ENCODE results near the gene TXNRD2.
"Not testable (repeated sequence)": the region's sequence is repeated elsewhere in the genome, so short reads cannot be mapped to it uniquely, and the experiment has no call there.

TXNRD2 gene

GRCh38 chr22:19937616-19938473, 3.8 kb downstream of the TXNRD2 start:
- no peaks in the 10 kb centered on the region for H3K27me3 ChIP-seq (ENCODE audit: insufficient read depth, low read length)
- H3K4me3 ChIP-seq (ENCODE audit: low read depth, low read length) = no peak overlapping the region
- H3K4me1 ChIP-seq (ENCODE audit: control insufficient read depth, insufficient read depth, low read length, unreplicated experiment) = peaks cover 3% of the 10 kb centered on the region
- H3K27ac ChIP-seq (ENCODE audit: low read depth, low read length) = no peak overlapping the region
- no peak overlapping the region for H2AFZ ChIP-seq (ENCODE audit: low read length, unreplicated experiment)
- peaks cover 15% of the 10 kb centered on the region for H3K79me2 ChIP-seq (ENCODE audit: control insufficient read depth, insufficient read depth, low read length, unreplicated experiment)
- H3K36me3 ChIP-seq (ENCODE audit: insufficient read depth, low read length) = no peaks in the 10 kb centered on the region

DNA sequence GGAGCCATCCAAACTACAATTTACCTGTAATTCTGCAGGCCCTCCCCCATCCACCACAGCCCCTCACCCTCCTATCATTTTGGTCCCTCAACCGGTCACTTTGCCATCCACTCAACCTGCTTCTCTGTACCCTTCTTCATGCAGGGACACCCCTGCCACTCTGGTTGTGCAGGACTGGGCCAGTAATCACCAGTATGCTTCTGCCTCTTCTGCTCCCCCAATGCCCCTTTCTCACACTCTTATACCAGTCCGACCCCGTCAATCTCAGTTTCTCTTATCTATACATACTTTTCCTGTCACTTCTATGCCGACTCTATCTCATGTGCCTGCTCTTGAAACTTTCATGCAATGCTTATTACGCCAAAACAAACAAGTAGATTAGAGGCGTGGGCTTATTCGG, 5.1 kb downstream of the TXNRD2 start:
- no peak overlapping the region for H2AFZ ChIP-seq (ENCODE audit: low read length, unreplicated experiment)
- H3K27me3 ChIP-seq (ENCODE audit: insufficient read depth, low read length) = no peaks in the 10 kb centered on the region
- H3K27ac ChIP-seq (ENCODE audit: low read depth, low read length) = no peak overlapping the region
- H3K79me2 ChIP-seq (ENCODE audit: control insufficient read depth, insufficient read depth, low read length, unreplicated experiment) = peaks cover 15% of the 10 kb centered on the region
- no peak overlapping the region for H3K4me3 ChIP-seq (ENCODE audit: low read depth, low read length)
- no peaks in the 10 kb centered on the region for H3K36me3 ChIP-seq (ENCODE audit: insufficient read depth, low read length)
- H3K4me1 ChIP-seq (ENCODE audit: control insufficient read depth, insufficient read depth, low read length, unreplicated experiment) = no peaks in the 10 kb centered on the region

DNA sequence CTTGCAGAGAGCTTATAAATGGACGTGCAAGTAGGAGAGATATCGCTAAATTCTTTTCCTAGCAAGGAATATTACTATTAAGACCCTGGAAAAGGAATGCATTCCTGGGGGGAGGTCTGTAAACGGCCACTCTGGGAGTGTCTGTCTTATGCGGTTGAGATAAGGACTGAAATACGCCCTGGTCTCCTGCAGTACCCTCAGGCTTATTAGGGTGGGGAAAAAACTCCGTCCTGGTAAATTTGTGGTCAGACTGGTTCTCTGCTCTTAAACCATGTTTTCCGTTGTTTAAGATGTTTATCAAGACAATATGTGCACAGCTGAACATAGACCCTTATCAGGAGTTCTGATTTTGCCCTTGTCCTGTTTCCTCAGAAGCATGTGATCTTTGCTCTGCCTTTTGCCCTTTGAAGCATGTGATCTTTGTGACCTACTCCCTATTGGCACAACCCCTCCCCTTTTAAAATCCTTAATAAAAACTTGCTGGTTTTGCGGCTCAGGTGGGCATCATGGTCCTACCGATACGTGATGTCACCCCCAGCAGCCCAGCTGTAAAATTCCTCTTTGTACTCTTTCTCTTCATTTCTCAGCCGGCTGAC, 6.4 kb downstream of the TXNRD2 start:
- H2AFZ ChIP-seq (ENCODE audit: low read length, unreplicated experiment); H3K36me3 ChIP-seq (ENCODE audit: insufficient read depth, low read length); H3K4me3 ChIP-seq (ENCODE audit: low read depth, low read length); H3K79me2 ChIP-seq (ENCODE audit: control insufficient read depth, insufficient read depth, low read length, unreplicated experiment); H3K27ac ChIP-seq (ENCODE audit: low read depth, low read length); H3K4me1 ChIP-seq (ENCODE audit: control insufficient read depth, insufficient read depth, low read length, unreplicated experiment); H3K27me3 ChIP-seq (ENCODE audit: insufficient read depth, low read length): not testable (repeated sequence)

- Histone ChIP-seq H2AFZ (ENCODE audit: low read length, unreplicated experiment) (no peak overlapping the region), H3K27me3 (ENCODE audit: insufficient read depth, low read length) (no peaks in the 10 kb centered on the region), H3K36me3 (ENCODE audit: insufficient read depth, low read length) (no peaks in the 10 kb centered on the region), H3K79me2 (ENCODE audit: control insufficient read depth, insufficient read depth, low read length, unreplicated experiment) (no peaks in the 10 kb centered on the region), H3K4me1 (ENCODE audit: control insufficient read depth, insufficient read depth, low read length, unreplicated experiment) (no peaks in the 10 kb centered on the region), H3K27ac (ENCODE audit: low read depth, low read length) (no peak overlapping the region), H3K4me3 (ENCODE audit: low read depth, low read length) (no peak overlapping the region)
Observed at GRCh38 chr22:19933341-19934241, 8.0 kb downstream of the TXNRD2 start.

DNA sequence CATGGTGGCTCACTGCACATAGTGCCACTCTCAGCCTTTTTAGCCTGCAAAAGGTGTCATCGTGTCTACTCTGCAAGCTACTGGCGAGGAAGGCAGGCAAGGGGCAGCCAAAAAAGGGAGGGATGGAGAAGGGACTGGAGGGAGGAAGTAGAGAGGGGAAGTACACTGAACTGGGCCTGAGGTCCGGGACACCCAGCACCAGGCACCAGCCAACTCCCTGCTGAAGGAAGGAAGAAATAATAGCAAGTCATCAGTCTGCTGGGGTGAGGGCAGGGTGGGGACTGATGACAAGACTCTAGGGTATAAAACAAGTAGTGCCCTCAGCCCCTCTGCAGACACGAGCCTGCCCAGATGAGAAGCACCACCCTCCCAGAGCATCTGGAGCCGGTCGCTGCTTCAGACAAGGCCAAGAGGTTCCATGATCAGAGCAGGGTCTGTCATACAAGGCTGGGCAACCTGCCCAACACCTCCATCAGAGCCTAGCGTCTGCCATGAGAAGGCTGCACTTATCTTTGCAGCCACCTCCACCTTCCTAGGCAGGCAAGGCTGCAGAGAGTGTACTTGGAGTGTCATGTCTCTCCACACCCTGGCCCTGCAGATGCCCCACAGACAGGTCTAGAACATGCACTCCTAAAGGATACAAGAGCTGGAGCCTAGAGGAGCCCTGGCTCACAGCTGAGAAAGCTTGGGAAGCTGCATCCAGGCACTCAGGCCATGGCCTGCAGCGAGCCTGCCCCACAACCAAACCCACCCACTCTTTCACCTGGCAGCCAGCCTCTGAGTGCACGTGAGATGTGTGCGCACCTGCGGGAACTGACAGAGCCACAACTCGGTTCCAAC, 9.0 kb downstream of the TXNRD2 start:
- Histone ChIP-seq H3K27me3 (ENCODE audit: insufficient read depth, low read length) (no peaks in the 10 kb centered on the region), H3K27ac (ENCODE audit: low read depth, low read length) (no peak overlapping the region), H3K4me1 (ENCODE audit: control insufficient read depth, insufficient read depth, low read length, unreplicated experiment) (no peaks in the 10 kb centered on the region), H3K4me3 (ENCODE audit: low read depth, low read length) (no peak overlapping the region), H2AFZ (ENCODE audit: low read length, unreplicated experiment) (no peak overlapping the region), H3K79me2 (ENCODE audit: control insufficient read depth, insufficient read depth, low read length, unreplicated experiment) (no peaks in the 10 kb centered on the region), H3K36me3 (ENCODE audit: insufficient read depth, low read length) (no peaks in the 10 kb centered on the region)

GRCh38 chr22:19931514-19931913, 10.1 kb downstream of the TXNRD2 start:
- no peaks in the 10 kb centered on the region for H3K79me2 ChIP-seq (ENCODE audit: control insufficient read depth, insufficient read depth, low read length, unreplicated experiment)
- H3K36me3 ChIP-seq (ENCODE audit: insufficient read depth, low read length) = no peaks in the 10 kb centered on the region
- no peak overlapping the region for H2AFZ ChIP-seq (ENCODE audit: low read length, unreplicated experiment)
- H3K4me1 ChIP-seq (ENCODE audit: control insufficient read depth, insufficient read depth, low read length, unreplicated experiment) = no peaks in the 10 kb centered on the region
- H3K27ac ChIP-seq (ENCODE audit: low read depth, low read length) = no peak overlapping the region
- H3K4me3 ChIP-seq (ENCODE audit: low read depth, low read length) = no peak overlapping the region
- no peaks in the 10 kb centered on the region for H3K27me3 ChIP-seq (ENCODE audit: insufficient read depth, low read length)

DNA sequence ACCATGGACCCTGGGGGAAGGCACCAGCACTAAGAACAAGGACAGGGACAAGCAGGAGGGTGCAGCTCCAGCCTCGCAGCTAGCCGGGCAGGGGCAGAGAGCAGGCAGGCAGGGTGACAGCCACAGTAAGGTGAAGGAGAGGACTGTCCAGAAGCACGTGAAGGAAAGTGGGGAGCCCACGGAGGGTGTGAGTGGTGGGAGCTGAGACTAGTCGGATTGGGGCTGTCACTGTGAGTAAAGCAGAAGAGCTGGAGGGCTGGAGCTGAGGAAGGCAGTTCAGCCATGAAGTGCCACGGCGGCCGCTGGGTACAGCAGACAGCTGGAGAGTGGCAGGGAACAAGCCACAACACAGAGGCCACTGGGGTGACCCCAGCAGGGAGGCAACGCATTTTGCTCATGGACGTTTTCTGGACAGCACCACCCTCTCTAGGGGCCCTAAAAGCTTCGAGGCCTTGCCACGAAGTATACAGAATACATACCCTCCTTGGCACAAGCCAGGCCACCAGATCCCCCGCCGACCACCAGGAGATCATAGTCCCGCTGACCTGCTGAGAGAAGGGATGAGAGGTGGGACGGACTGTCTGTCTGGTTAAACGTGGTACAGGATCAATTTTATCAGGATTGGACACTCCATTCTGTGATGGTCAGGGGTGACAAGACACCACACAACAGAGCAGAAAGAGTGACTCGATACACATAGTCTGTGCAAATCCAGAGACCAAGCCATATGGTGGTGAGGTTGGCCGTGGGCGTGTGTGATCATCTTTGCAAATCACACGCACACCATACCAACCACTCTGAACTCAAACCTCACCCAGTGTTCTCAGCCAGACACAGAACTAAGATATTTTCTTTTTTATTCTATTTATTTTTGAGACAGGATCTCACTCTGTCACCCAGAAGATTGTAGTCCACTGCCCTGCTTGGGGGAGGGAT, 10.8 kb downstream of the TXNRD2 start:
- no peak overlapping the region for H3K4me3 ChIP-seq (ENCODE audit: low read depth, low read length)

DNA sequence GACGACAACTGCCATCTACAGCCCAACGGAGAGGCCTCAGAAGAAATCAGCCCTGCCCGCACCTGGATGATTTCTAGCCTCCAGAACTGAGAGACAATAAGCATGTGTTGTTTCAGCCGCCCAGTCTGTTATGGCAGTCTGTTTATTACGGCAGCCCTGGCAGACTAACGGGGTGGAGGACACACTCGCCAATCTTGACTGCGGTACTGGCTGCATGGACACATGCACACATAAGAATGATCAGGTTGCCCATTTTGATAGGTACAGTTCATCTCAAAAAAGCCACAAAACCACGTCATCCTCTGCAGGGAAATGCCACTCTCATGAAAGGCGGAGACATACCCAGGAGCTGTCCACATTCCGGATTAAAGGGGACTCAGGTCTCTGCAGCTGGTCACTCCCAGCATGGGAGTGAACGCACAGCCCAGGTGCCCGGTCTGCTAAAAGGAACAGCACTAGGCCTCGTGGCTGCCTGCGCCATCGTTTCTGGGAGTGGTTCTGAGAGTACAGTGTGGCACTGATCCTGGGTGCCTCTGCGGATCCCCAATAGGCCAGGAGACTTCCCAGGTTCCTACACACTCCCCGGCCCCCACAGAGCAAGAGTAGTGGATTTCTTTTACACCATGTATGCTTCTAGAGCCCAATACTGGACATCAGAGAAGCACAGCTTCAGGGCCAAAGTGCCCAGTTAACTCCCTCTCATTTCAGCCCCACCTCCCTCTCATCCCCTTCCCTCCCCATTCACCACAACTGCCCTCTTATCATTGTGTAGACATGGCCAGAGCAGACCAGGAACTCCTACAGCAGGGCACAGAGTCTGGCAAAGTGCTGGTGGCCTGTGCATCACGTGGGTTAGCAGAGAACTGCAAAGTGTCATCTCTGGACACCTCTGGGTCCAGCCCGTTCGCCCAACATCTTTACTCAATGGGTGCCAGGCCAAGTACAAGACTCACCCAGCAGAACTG, 11.8 kb downstream of the TXNRD2 start:
- Histone ChIP-seq H3K4me3 (ENCODE audit: low read depth, low read length) (no peak overlapping the region), H3K4me1 (ENCODE audit: control insufficient read depth, insufficient read depth, low read length, unreplicated experiment) (no peaks in the 10 kb centered on the region), H3K27me3 (ENCODE audit: insufficient read depth, low read length) (no peaks in the 10 kb centered on the region), H3K36me3 (ENCODE audit: insufficient read depth, low read length) (no peaks in the 10 kb centered on the region), H2AFZ (ENCODE audit: low read length, unreplicated experiment) (no peak overlapping the region), H3K27ac (ENCODE audit: low read depth, low read length) (no peak overlapping the region), H3K79me2 (ENCODE audit: control insufficient read depth, insufficient read depth, low read length, unreplicated experiment) (no peaks in the 10 kb centered on the region)

More for the DNA sequence above, 10.8 kb downstream of the TXNRD2 start:
- no peak overlapping the region for H3K27ac ChIP-seq (ENCODE audit: low read depth, low read length)
- H3K79me2 ChIP-seq (ENCODE audit: control insufficient read depth, insufficient read depth, low read length, unreplicated experiment) = no peaks in the 10 kb centered on the region
- no peaks in the 10 kb centered on the region for H3K27me3 ChIP-seq (ENCODE audit: insufficient read depth, low read length)
- no peaks in the 10 kb centered on the region for H3K36me3 ChIP-seq (ENCODE audit: insufficient read depth, low read length)
- H3K4me1 ChIP-seq (ENCODE audit: control insufficient read depth, insufficient read depth, low read length, unreplicated experiment) = no peaks in the 10 kb centered on the region
- no peak overlapping the region for H2AFZ ChIP-seq (ENCODE audit: low read length, unreplicated experiment)

DNA sequence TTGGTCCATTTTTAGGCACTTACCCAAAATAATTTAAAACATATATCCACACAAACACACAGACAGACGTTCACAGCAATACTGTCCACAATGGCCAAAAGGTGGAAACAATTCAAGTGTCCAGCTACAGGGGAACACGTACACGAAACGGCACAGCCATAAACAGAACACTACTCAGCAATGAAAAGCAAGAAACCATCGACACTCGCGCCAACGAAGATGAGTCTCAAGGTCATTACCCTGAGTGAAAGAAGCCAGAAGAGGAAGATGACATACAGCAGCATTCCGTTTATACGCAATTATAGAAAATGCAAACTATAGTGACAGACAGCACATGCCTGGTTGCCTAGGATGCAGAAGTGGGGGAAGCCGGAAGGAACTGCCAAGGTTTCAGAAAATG, 13.4 kb downstream of the TXNRD2 start:
- no peaks in the 10 kb centered on the region for H3K27me3 ChIP-seq (ENCODE audit: insufficient read depth, low read length)
- no peaks in the 10 kb centered on the region for H3K4me1 ChIP-seq (ENCODE audit: control insufficient read depth, insufficient read depth, low read length, unreplicated experiment)
- no peaks in the 10 kb centered on the region for H3K36me3 ChIP-seq (ENCODE audit: insufficient read depth, low read length)
- H3K79me2 ChIP-seq (ENCODE audit: control insufficient read depth, insufficient read depth, low read length, unreplicated experiment) = no peaks in the 10 kb centered on the region
- H2AFZ ChIP-seq (ENCODE audit: low read length, unreplicated experiment) = no peak overlapping the region
- H3K27ac ChIP-seq (ENCODE audit: low read depth, low read length) = no peak overlapping the region
- no peak overlapping the region for H3K4me3 ChIP-seq (ENCODE audit: low read depth, low read length)
